GM19395 (cell line): ENCODE measurements around the gene RAB11FIP5.
"Not testable (repeated sequence)": the region's sequence is repeated elsewhere in the genome, so short reads cannot be mapped to it uniquely, and the experiment has no call there.

Source experiments
- ATAC-seq: cut with Tn5 transposase; IDR thresholded peaks from one replicate; pipeline ENCODE4 v1.9.1; 2021; ENCODE audit warnings: mild to moderate bottlenecking, moderate library complexity; ENCODE audit not compliant: unreplicated experiment

RAB11FIP5 gene

DNA sequence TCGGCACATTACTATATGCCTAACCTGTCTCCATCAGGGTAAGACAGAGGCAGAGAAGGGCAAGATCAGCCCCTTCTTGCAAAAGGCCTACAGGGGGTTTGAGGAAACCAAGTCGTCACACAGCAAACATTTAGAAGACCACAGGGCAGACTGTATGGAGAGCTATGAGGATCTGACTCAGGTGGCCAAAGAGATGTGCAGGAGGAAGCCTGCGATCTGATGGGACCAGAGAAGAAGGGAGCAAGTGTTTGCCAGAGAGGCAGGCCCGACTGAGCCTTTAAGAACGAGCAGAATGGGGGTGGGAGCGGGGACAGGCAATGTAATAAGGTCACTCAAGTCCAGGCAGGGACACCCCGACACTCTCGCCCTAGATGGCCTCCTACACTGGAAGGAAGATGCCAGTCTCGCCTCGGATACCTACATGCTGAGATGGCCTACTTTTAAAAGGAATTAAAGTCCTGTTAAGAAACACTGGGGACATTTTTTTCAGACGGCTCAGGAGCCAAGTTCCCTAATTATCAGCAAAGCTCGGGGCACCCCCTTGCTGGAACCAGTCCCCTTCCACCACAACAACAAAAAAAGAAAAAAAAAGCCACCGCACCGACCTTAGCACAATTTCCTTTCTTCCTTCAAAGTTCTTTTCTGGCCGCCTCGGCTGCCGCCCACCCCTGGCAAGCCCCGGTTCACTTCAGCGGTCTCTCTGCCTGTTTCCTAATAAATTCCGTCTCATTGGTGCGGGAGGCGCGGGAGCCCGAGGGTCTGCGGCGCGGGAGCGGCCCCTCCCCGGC lies 42.7 kb downstream of the RAB11FIP5 start:
- no peak for ATAC-seq

DNA sequence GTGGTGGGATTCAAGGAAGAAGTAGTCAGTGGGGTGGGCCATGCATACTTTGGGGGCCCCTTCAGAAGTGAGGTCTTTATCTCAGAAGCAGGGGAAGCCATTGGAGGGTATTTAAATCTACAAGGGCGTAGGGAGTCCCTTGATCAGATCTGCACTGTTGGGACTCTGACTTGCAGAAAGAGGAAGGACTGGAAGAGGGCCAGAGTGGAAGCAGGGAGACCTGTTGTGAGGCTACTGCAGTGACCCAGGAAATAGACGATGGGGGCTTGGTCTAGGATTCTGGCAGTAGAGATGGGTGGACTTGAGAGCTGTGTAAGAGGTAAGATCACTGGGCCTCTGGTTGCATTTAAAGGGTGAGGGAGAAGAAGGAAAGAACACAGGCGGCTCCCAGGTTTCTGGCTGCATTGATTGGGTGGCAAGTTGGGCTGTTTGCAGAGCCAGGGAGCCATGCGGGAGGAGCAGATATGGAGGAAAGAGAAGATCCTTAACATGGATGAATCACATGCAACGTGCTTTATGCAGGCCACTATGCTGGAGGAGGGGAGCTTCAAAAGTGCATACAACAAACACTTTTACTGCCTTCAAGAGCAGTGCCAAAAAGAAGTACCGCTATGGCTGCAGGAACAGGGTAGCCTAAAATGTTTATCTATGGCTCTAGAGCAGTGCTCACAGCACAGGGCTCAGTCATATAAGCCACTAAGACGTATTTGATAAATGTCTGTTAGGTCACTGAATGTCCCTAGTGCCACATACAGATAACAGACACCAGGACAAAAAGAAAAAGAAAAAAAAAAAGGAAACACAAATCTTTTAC lies 43.5 kb downstream of the RAB11FIP5 start:
- ATAC-seq: no peak

GRCh38 chr2:73068147-73068546 lies 44.6 kb downstream of the RAB11FIP5 start:
- no peak for ATAC-seq

GRCh38 chr2:73067043-73067442 lies 45.7 kb downstream of the RAB11FIP5 start:
- ATAC-seq: no peak

DNA sequence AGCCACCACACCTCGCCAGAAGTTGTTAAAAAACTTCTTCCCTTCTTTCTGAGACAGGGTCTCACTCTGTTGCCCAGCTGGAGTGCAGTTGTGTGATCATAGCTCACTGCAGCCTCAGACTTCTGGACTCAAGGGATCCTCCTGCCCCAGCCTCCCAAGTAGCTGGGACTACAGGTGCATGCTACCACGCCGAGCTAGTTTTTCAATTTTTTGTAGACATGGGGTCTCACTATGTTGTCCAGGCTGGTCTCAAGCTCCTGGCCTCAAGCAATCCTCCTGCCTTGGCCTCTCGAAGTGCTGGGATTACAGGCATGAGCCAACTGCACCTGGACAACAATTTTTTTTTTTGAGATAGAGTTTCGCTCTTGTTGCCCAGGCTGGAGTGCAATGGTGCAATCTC lies 47.7 kb downstream of the RAB11FIP5 start:
- ATAC-seq: not testable (repeated sequence)

GRCh38 chr2:73063909-73064875 lies 48.6 kb downstream of the RAB11FIP5 start:
- no peak for ATAC-seq

DNA sequence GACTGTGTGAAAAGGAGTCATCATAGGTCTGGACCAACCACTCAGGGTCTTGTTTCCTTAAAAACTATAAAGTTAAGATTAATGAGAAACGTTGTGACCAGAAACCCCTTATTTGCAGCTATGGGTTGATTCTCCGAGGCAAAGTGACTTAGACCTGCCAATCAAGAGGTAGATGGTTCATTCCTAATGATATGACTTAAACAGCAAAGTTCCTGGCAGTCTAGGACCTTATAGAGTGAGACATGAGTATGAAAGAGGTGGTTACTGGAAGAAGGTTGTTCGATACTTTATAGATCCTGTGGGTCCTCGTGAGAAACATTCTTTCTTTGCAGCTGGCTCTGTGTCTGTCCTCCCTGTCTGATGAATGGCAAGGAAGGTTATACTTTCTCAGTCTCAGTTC lies 49.3 kb downstream of the RAB11FIP5 start:
- ATAC-seq: no peak

DNA sequence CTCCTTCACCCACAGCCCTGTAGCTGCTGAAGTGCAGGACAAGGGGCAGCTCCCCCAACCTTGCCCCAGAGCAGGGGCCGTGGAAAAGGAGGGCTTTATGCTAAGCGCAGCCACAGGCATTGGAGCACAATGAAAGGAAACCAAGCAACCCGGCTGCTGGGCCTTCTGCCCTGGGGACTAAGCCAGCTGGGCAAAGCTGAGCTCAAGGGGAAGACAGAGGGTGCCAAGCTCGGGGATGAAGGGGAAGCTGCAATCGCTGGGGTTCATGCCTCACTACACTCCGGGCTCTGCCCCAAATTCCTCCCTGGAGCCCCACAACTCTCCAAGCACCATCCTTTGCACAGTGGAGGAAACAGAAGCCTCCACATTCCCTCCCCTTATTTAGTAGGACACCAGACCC lies 53.6 kb downstream of the RAB11FIP5 start:
- no peak for ATAC-seq

- no peak for ATAC-seq
These were observed 57.8 kb downstream of the RAB11FIP5 start for GRCh38 chr2:73054980-73055379.

GRCh38 chr2:73053316-73054114 lies 59.2 kb downstream of the RAB11FIP5 start:
- ATAC-seq: no peak

DNA sequence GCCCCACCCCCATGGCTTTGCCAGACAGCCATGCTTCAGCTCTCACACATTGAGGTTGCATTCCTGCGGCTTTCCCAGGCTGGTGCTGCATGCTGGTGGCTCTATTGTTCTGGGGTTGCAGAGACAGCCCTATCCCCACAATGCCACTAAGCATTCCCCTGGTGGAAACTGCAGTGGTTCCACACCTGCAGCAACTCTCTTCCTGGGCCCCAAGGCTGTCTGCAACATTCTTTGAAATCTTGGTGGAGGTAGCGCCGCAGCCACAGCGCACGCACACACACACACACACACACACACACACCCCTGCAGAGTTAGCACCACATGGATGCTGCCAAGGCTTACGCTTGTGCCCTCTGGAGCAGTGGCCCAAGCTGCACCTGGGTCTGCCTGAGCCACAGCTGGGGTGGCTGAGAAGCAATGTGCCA lies 62.6 kb downstream of the RAB11FIP5 start:
- ATAC-seq: no peak

- no peak for ATAC-seq
These were observed 68.6 kb downstream of the RAB11FIP5 start for GRCh38 chr2:73043929-73044832.

DNA sequence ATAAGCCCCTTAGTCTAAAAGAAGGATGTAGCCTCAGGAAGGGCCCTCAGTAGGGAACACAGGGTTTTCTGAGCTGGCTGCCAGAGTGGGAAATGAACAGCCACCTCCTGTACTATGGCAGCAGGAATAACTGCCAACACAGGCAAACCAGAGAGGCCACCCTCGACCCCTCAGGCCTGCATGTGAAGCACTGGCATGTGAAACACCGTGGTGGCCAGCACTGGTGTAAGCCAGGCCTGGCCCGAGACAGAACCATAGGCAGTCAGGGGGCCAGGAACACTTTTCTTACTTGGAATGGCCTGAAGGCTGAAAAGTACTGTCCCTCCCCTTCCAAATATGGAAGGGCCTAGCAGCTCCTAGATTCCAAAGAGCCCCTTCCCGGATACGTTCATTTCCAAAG lies 69.5 kb downstream of the RAB11FIP5 start:
- ATAC-seq: no peak

- ATAC-seq: no peak
These were observed 74.7 kb downstream of the RAB11FIP5 start for GRCh38 chr2:73037947-73038585.

DNA sequence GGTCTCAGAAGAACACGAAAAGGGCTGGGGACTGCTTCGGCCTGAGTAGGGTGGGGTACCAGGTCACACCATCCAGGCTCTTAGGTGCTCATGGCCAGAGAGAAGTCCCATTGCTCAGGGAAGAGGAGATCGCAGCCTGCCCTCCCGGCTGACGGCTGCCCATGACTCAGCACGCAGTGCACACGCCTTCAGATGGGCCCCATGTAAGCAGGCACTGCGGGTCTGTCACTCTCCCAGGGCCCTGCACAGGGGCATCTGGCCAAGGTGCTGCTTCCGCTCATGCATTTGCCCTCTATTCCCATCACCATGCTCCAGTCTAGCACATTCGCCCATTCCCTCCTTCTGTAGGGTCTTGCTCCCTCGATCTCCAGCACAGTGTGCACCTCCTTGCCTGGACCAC lies 76.0 kb downstream of the RAB11FIP5 start:
- no peak for ATAC-seq

GRCh38 chr2:73035899-73036711 lies 76.6 kb downstream of the RAB11FIP5 start:
- ATAC-seq: no peak

GRCh38 chr2:73034661-73035375 lies 77.9 kb downstream of the RAB11FIP5 start:
- ATAC-seq: no peak
